ENCODE results near the gene TRIM2. TPM values are rescaled to one million over a fixed set of nuclear protein-coding genes. Genes with fewer than 3 reads are reported as not detected.

Gene TRIM2
- total and polyA plus RNA-seq, 2 of the 8 experiments (the other 6 are each of a cell fraction or from before 2014, with no cell fraction given): 34.0 to 59.8 TPM

- no peak overlapping the region for H4K8ac ChIP-seq (ENCODE audit: extremely low read depth, insufficient read depth, low read length)
- no peaks in the 10 kb centered on the region for H4K20me1 ChIP-seq (replicated peaks in 1 of 2; ENCODE audit: control insufficient read depth in 1 of 2, insufficient read depth in 2 of 2, low read length in 2 of 2)
- no peak overlapping the region for H3K4me2 ChIP-seq (ENCODE audit: insufficient read depth in 1 of 2, low read depth in 2 of 2, low read length in 2 of 2)
- H3K9me3 ChIP-seq (ENCODE audit: insufficient read depth in 2 of 2, low read depth in 1 of 2, low read length in 1 of 2): no peaks in the 10 kb centered on the region
- 0 out of 2 replicates have a peak overlapping the region, but pooled peaks have one; percentile 68 for H2BK12ac ChIP-seq (ENCODE audit: low read depth, low read length)
- ChIA-PET CTCF (ENCODE audit: partially characterized antibody) (interaction anchor here (1.0 to 1.1 kb wide), 3 partner anchors 19 to 140 kb away, joined by 3 to 4 read pairs (median 4); no protein-coding TSS in a partner anchor), POLR2A (ENCODE audit: partially characterized antibody) (no interaction called here)
- no peaks in the 10 kb centered on the region for H3K36me3 ChIP-seq (ENCODE audit: control insufficient read depth in 2 of 4, insufficient read depth in 4 of 4, low read length in 3 of 4)
- H4K91ac ChIP-seq (replicated peaks; ENCODE audit: insufficient read length, low read length): peak overlapping the region; percentile 46
- H3K27me3 ChIP-seq (replicated peaks in 1 of 4; ENCODE audit: control insufficient read depth in 3 of 4, extremely low read depth in 1 of 4, insufficient read depth in 3 of 4, low read length in 3 of 4): no peaks in the 10 kb centered on the region
- H4K5ac ChIP-seq (ENCODE audit: insufficient read length, low read depth, low read length): no peak overlapping the region
- H3K23me2 ChIP-seq (ENCODE audit: low read depth, low read length): no peaks in the 10 kb centered on the region
- H3K4me3 ChIP-seq (ENCODE audit: extremely low read depth in 1 of 4, insufficient read depth in 2 of 4, low read depth in 3 of 4, low read length in 4 of 4): no peak overlapping the region
- H2BK5ac ChIP-seq (ENCODE audit: low read depth, low read length): no peak overlapping the region
- no peaks in the 10 kb centered on the region for H3K79me1 ChIP-seq (ENCODE audit: low read depth, low read length)
- no peak overlapping the region for H2AK5ac ChIP-seq (ENCODE audit: low read depth, low read length)
- no peak for DNase-seq (ENCODE audit: low read depth in 1 of 2, low spot score in 2 of 2)
- H3K9ac ChIP-seq (replicated peaks in 1 of 4; ENCODE audit: extremely low read depth in 1 of 4, low read depth in 3 of 4, low read length in 3 of 4): no peak overlapping the region
- no peak overlapping the region for H2BK20ac ChIP-seq (ENCODE audit: low read length)
- peak overlapping the region; percentile 61; the same call in 1 of the 2 replicates for H2BK15ac ChIP-seq (ENCODE audit: low read length)
- H3K27ac ChIP-seq (ENCODE audit: low read depth, low read length): no peak overlapping the region
- H3K14ac ChIP-seq (ENCODE audit: insufficient read length): no peak overlapping the region
- WGBS, 2 experiments (ENCODE audit: extremely low coverage in 1 of 2, insufficient coverage in 1 of 2, insufficient read length in 1 of 2, insufficient replicate concordance in 2 of 2, low coverage in 1 of 2, low lambda C conversion rate in 2 of 2, missing lambda C conversion rate in 1 of 2): 93% methylated on average over 6 of the region's 7 CpGs; no CpG with 5 or more reads in 1 of the 2 experiments
- no peaks in the 10 kb centered on the region for H3K79me2 ChIP-seq (ENCODE audit: control insufficient read depth in 1 of 2, insufficient read depth in 2 of 2, low read length in 2 of 2)
- TF ChIP-seq EP300 (IDR thresholded peaks at IDR 0.05; ENCODE audit: borderline replicate concordance in 1 of 2, low read depth in 2 of 2, low read length in 2 of 2): no peak
- no peak for TF ChIP-seq SIN3A (conservative IDR thresholded peaks at IDR 0.05 in 1 of 2, IDR thresholded peaks at IDR 0.05 in 1 of 2; ENCODE audit: low read depth in 1 of 2, low read length in 2 of 2)
- TF ChIP-seq MAFK (IDR thresholded peaks at IDR 0.05; ENCODE audit: low read depth, low read length): no peak
- no peak for TF ChIP-seq SP2 (IDR thresholded peaks at IDR 0.05; ENCODE audit: low read length)
- no peak for TF ChIP-seq CREB1 (IDR thresholded peaks at IDR 0.05)
- no peak overlapping the region for H3K56ac ChIP-seq (replicated peaks; ENCODE audit: insufficient read length, low read depth, low read length)
- no peak overlapping the region for H3K4ac ChIP-seq (replicated peaks; ENCODE audit: insufficient read length, low read depth, low read length)
- peaks cover 0 to 4% (median 0%) of the 10 kb centered on the region in 4 experiments; a peak in 1 of 7 replicates for H3K4me1 ChIP-seq (replicated peaks in 1 of 4; ENCODE audit: control insufficient read depth in 3 of 4, insufficient read depth in 4 of 4, low read length in 3 of 4)
- FAIRE-seq: no peak
- H3K18ac ChIP-seq (ENCODE audit: extremely low read depth, low read length): peak overlapping the region; percentile 60; the same call in 1 of the 2 replicates
- H2BK120ac ChIP-seq (replicated peaks; ENCODE audit: low read depth, low read length): no peak overlapping the region
- no peak overlapping the region for H3K23ac ChIP-seq (ENCODE audit: insufficient read length)
- H2AFZ ChIP-seq (ENCODE audit: low read length): no peak overlapping the region
These were observed 26.4 kb upstream of the TRIM2 start for GRCh38 chr4:153177841-153178240.
